H1 (cell line): Measurements from ENCODE around the gene MECR. TPM values are rescaled to one million over a fixed set of nuclear protein-coding genes. Genes with fewer than 3 reads are reported as not detected.

Source experiments
- CTCF ChIA-PET: fragments of 300-600 bp; sonication (Branson Sonifier 250); formaldehyde crosslinking; loops from one replicate; lab custom pipeline; 2021; ENCODE audit not compliant: partially characterized antibody; lab: Charles Lee
- POLR2A ChIA-PET: fragments of 300-600 bp; sonication (Branson Sonifier 250); formaldehyde crosslinking; loops from one replicate; lab custom pipeline; 2021; ENCODE audit warnings: inconsistent platforms; ENCODE audit not compliant: partially characterized antibody; lab: Charles Lee
- DNase-seq, 2 experiments: peaks; one replicate each; pipeline versions ENCODE4 v3.0.0 to v3.0.0-alpha.2; 2010 to 2022; ENCODE audit warnings: low spot score in 2 of 2, low read depth in 1 of 2, mixed read lengths in 1 of 2
- FAIRE-seq: peaks from 2 replicates; lab custom pipeline; 2011; peaks lifted over from hg19 to GRCh38; lab: Jason Lieb, UNC
- H2AFZ ChIP-seq: 2 replicates; pipeline ENCODE4 v1.8.1; 2012; ENCODE audit warnings: low read length, inconsistent platforms
- H2AK5ac ChIP-seq: 2 replicates; pipeline ENCODE4 v1.6.1; 2013; ENCODE audit warnings: low read depth, low read length
- H2BK120ac ChIP-seq: replicated peaks from 2 replicates; pipeline ENCODE3; 2013; ENCODE audit warnings: low read depth, low read length, inconsistent platforms
- H2BK12ac ChIP-seq: 2 replicates; pipeline ENCODE4 v1.6.1; 2013; ENCODE audit warnings: low read depth, low read length
- H2BK15ac ChIP-seq: 2 replicates; pipeline ENCODE4 v1.6.1; 2013; ENCODE audit warnings: low read length
- H2BK20ac ChIP-seq: 2 replicates; pipeline ENCODE4 v1.6.1; 2013; ENCODE audit warnings: low read length
- H2BK5ac ChIP-seq: 2 replicates; pipeline ENCODE4 v1.6.1; 2013; ENCODE audit warnings: low read depth, low read length
- H3K14ac ChIP-seq: 2 replicates; pipeline ENCODE4 v1.6.1; 2013; ENCODE audit warnings: inconsistent platforms; ENCODE audit not compliant: insufficient read length
- H3K18ac ChIP-seq: 2 replicates; pipeline ENCODE4 v1.6.1; 2013; ENCODE audit warnings: low read length; ENCODE audit errors: extremely low read depth
- H3K23ac ChIP-seq: 2 replicates; pipeline ENCODE4 v1.6.1; 2013; ENCODE audit warnings: inconsistent platforms; ENCODE audit not compliant: insufficient read length
- H3K23me2 ChIP-seq: 2 replicates; pipeline ENCODE4 v1.6.1; 2013; ENCODE audit warnings: low read depth, low read length
- H3K27ac ChIP-seq: 2 replicates; pipeline ENCODE4 v1.6.1; 2011; ENCODE audit warnings: low read depth, low read length, inconsistent platforms
- H3K27me3 ChIP-seq, 4 experiments: replicated peaks in 1 of 4; 1 replicate in 1 of 4; 2 replicates in 3 of 4; pipeline versions ENCODE4 v1.6.1 to v1.8.1; 2011 to 2013; ENCODE audit warnings: low read length in 3 of 4, mild to moderate bottlenecking in 3 of 4, inconsistent platforms in 2 of 4, mixed read lengths in 2 of 4, moderate library complexity in 1 of 4; ENCODE audit not compliant: control insufficient read depth in 3 of 4, insufficient read depth in 3 of 4; ENCODE audit errors: extremely low read depth in 1 of 4
- H3K36me3 ChIP-seq, 4 experiments: 2 replicates each; pipeline versions ENCODE4 v1.6.1 to v1.8.1; 2011 to 2013; ENCODE audit warnings: mild to moderate bottlenecking in 4 of 4, low read length in 3 of 4, moderate library complexity in 2 of 4, control low read depth in 1 of 4, inconsistent platforms in 1 of 4; ENCODE audit not compliant: insufficient read depth in 4 of 4, control insufficient read depth in 2 of 4
- H3K4ac ChIP-seq: replicated peaks from 2 replicates; pipeline ENCODE3; 2013; ENCODE audit warnings: low read length, low read depth, mixed read lengths, inconsistent platforms; ENCODE audit not compliant: insufficient read length
- H3K4me1 ChIP-seq, 4 experiments: replicated peaks in 1 of 4; 1 replicate in 1 of 4; 2 replicates in 3 of 4; pipeline versions ENCODE4 v1.6.1 to v1.8.1; 2011 to 2013; ENCODE audit warnings: low read length in 3 of 4, inconsistent platforms in 2 of 4, mixed read lengths in 1 of 4; ENCODE audit not compliant: insufficient read depth in 4 of 4, control insufficient read depth in 3 of 4
- H3K4me2 ChIP-seq, 2 experiments: 2 replicates each; pipeline versions ENCODE4 v1.6.1 to v1.8.1; 2011 to 2013; ENCODE audit warnings: low read depth in 2 of 2, low read length in 2 of 2, control low read depth in 1 of 2, inconsistent platforms in 1 of 2, mild to moderate bottlenecking in 1 of 2; ENCODE audit not compliant: insufficient read depth in 1 of 2
- H3K4me3 ChIP-seq, 4 experiments: fragments of 200-600, 300-600 bp in 1 of 4; sonication (generic), shearing (Covaris generic), sonication (Bioruptor Twin) in 1 of 4; 2 replicates each; pipeline versions ENCODE4 v1.5.1 to v1.8.1; 2011 to 2016; ENCODE audit warnings: low read length in 4 of 4, low read depth in 3 of 4, control low read depth in 2 of 4, inconsistent platforms in 2 of 4, mild to moderate bottlenecking in 2 of 4, mixed read lengths in 1 of 4, moderate library complexity in 1 of 4; ENCODE audit not compliant: insufficient read depth in 2 of 4; ENCODE audit errors: extremely low read depth in 1 of 4
- H3K56ac ChIP-seq: replicated peaks from 2 replicates; pipeline ENCODE3; 2013; ENCODE audit warnings: low read depth, mild to moderate bottlenecking, mixed read lengths, low read length, inconsistent platforms; ENCODE audit not compliant: insufficient read length
- H3K79me1 ChIP-seq: 2 replicates; pipeline ENCODE4 v1.6.1; 2013; ENCODE audit warnings: low read depth, low read length, control low read depth
- H3K79me2 ChIP-seq, 2 experiments: 2 replicates each; pipeline versions ENCODE4 v1.6.1 to v1.8.1; 2012 to 2013; ENCODE audit warnings: low read length in 2 of 2, mild to moderate bottlenecking in 2 of 2, inconsistent platforms in 1 of 2; ENCODE audit not compliant: insufficient read depth in 2 of 2, control insufficient read depth in 1 of 2
- H3K9ac ChIP-seq, 4 experiments: replicated peaks in 1 of 4; 1 replicate in 1 of 4; 2 replicates in 3 of 4; pipeline versions ENCODE4 v1.6.1 to v1.8.1; 2011 to 2013; ENCODE audit warnings: low read depth in 3 of 4, low read length in 3 of 4, control low read depth in 2 of 4, mild to moderate bottlenecking in 2 of 4, moderate library complexity in 2 of 4, inconsistent platforms in 1 of 4; ENCODE audit errors: extremely low read depth in 1 of 4
- H3K9me3 ChIP-seq, 2 experiments: 2 replicates each; pipeline versions ENCODE4 v1.6.1 to v1.8.1; 2012 to 2013; ENCODE audit warnings: mild to moderate bottlenecking in 2 of 2, moderate library complexity in 2 of 2, control low read depth in 1 of 2, inconsistent platforms in 1 of 2, low read depth in 1 of 2, low read length in 1 of 2, mixed read lengths in 1 of 2; ENCODE audit not compliant: insufficient read depth in 2 of 2
- H4K20me1 ChIP-seq, 2 experiments: replicated peaks in 1 of 2; 2 replicates each; pipeline versions ENCODE3 to v1.8.1; 2011 to 2013; ENCODE audit warnings: inconsistent platforms in 2 of 2, low read length in 2 of 2, mild to moderate bottlenecking in 1 of 2; ENCODE audit not compliant: insufficient read depth in 2 of 2, control insufficient read depth in 1 of 2
- H4K5ac ChIP-seq: 2 replicates; pipeline ENCODE4 v1.6.1; 2013; ENCODE audit warnings: low read length, low read depth, mixed read lengths, inconsistent platforms; ENCODE audit not compliant: insufficient read length
- H4K8ac ChIP-seq: 2 replicates; pipeline ENCODE4 v1.8.0; 2013; ENCODE audit warnings: mild to moderate bottlenecking, moderate library complexity, low read length, inconsistent platforms; ENCODE audit not compliant: insufficient read depth; ENCODE audit errors: extremely low read depth
- H4K91ac ChIP-seq: replicated peaks from 2 replicates; pipeline ENCODE3; 2013; ENCODE audit warnings: low read length, mixed read lengths, inconsistent platforms; ENCODE audit not compliant: insufficient read length
- GABPA ChIP-seq: IDR thresholded peaks from 2 replicates; pipeline ENCODE4 v1.6.1; 2011; ENCODE audit warnings: mild to moderate bottlenecking, low read length, moderate library complexity, borderline replicate concordance; ENCODE audit not compliant: insufficient read depth
- NRF1 ChIP-seq: IDR thresholded peaks from 2 replicates; pipeline ENCODE4 v1.6.1; 2011; ENCODE audit warnings: mild to moderate bottlenecking, low read depth, low read length, improper control_type of control experiment
- WGBS, 2 experiments: shearing (Covaris generic) in 1 of 2; methylation state at CpG; one replicate each; pipeline versions ENCODE4 v1.1.6 to v1.1.7; 2013 to 2015; ENCODE audit warnings: low lambda C conversion rate in 2 of 2, mixed read lengths in 2 of 2, inconsistent platforms in 1 of 2, low coverage in 1 of 2, missing lambda C conversion rate in 1 of 2; ENCODE audit not compliant: insufficient replicate concordance in 2 of 2, insufficient coverage in 1 of 2, insufficient read length in 1 of 2; ENCODE audit errors: extremely low coverage in 1 of 2, missing lambda C conversion rate in 1 of 2; 5-methylcytosine and 5-hydroxymethylcytosine counted together
- polyA plus RNA-seq, 7 experiments: library from polyadenylated mRNA; depleted of rRNA in 3 of 7; stranded (reverse) in 5 of 7; unstranded in 2 of 7; fragments of >200 nt in 5 of 7; fragments of 200-250 nt in 2 of 7; gene quantifications; 1 replicate in 5 of 7; 2 replicates in 1 of 7; 4 replicates in 1 of 7; pipeline versions ENCODE4 v1.2.1 to v1.2.3, GENCODE V29; 2011 to 2013; ENCODE audit warnings: missing spikeins in 2 of 7, mixed read lengths in 2 of 7
- total RNA-seq: library from RNA; stranded (reverse); fragmentation: NEBNext Ultra II Directional; extraction: Animal tissue kit (Norgen Biotek cat#: 25700); gene quantifications from 2 replicates; pipeline ENCODE4 v1.2.1, GENCODE V29; 2021

MECR gene
- total and polyA plus RNA-seq, 2 of the 8 experiments (the other 6 are each of a cell fraction or from before 2014, with no cell fraction given), result 24.2 to 24.4 TPM

DNA sequence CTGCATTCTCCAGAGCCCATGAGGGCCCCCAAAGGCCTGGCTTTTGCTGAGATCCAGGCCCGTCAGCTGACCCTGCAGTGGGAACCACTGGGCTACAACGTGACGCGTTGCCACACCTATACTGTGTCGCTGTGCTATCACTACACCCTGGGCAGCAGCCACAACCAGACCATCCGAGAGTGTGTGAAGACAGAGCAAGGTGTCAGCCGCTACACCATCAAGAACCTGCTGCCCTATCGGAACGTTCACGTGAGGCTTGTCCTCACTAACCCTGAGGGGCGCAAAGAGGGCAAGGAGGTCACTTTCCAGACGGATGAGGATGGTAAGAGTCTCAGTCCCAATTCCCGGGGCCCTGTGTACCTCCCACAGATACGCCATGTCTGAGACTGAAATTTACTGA, 44.7 kb upstream of the MECR start:
- Histone ChIP-seq H3K23me2 (no peaks in the 10 kb centered on the region), H4K91ac (no peak overlapping the region), H3K79me1 (no peaks in the 10 kb centered on the region), H4K5ac (no peak overlapping the region), H3K36me3 (0 out of 8 replicates have a peak, but pooled peaks cover 0 to 7% (median 0%) of the 10 kb centered on the region in 4 experiments), H3K4me2 (no peak overlapping the region), H3K9me3 (no peaks in the 10 kb centered on the region), H2BK5ac (no peak overlapping the region), H3K4ac (no peak overlapping the region), H3K9ac (no peak overlapping the region), H3K18ac (no peak overlapping the region), H3K27me3 (no peaks in the 10 kb centered on the region), H2BK15ac (0 out of 2 replicates have a peak overlapping the region, but pooled peaks have one; percentile 53), H3K4me3 (no peak overlapping the region), H4K8ac (no peak overlapping the region), H2BK120ac (no peak overlapping the region), H3K14ac (no peak overlapping the region)
- WGBS, 2 experiments, result 90% methylated on average over 14 of the region's 14 CpGs; no CpG with 5 or more reads in 1 of the 2 experiments
- DNase-seq, result no peak
- ChIA-PET POLR2A (interaction anchor here (0.6 kb wide), 1 partner anchor 78 kb away, joined by 3 read pairs; no protein-coding TSS in a partner anchor), CTCF (interaction anchor here (0.9 to 1.7 kb wide), 2 partner anchors 14 to 19 kb away, joined by 3 to 6 read pairs; no protein-coding TSS in a partner anchor)
- TF ChIP-seq NRF1 (no peak), GABPA (no peak)
- TF ChIP-seq, all 59 proteins: peak for 0
- H2AK5ac ChIP-seq, result no peak overlapping the region
- H4K20me1 ChIP-seq, result no peaks in the 10 kb centered on the region
- FAIRE-seq, result no peak
- H2BK12ac ChIP-seq, result no peak overlapping the region
- no peak overlapping the region for H3K56ac ChIP-seq
- H3K27ac ChIP-seq, result no peak overlapping the region
- no peak overlapping the region for H2BK20ac ChIP-seq
- no peak overlapping the region for H2AFZ ChIP-seq
- peaks cover 6 to 15% (median 11%) of the 10 kb centered on the region in 4 experiments for H3K4me1 ChIP-seq
- H3K79me2 ChIP-seq, result no peaks in the 10 kb centered on the region
- no peak overlapping the region for H3K23ac ChIP-seq
